Amygdala (tissue), 56 donors: ENCODE results near the gene MIEF2.

ENCODE experiments used
- DNase-seq, 56 donors: peaks; one replicate each; lab custom pipeline; 2025; lab: John Stamatoyannopoulos, UW

Gene MIEF2

GRCh38 chr17:18233803-18234518 lies 26.5 kb upstream of the MIEF2 start:
- no peak for DNase-seq

GRCh38 chr17:18234853-18235380 lies 25.5 kb upstream of the MIEF2 start:
- DNase-seq, result no peak

GRCh38 chr17:18235743-18236256 lies 24.7 kb upstream of the MIEF2 start:
- no peak for DNase-seq

GRCh38 chr17:18236494-18236893 lies 24.0 kb upstream of the MIEF2 start:
- no peak for DNase-seq

GRCh38 chr17:18237461-18237860 lies 23.0 kb upstream of the MIEF2 start:
- DNase-seq, result no peak

GRCh38 chr17:18238299-18238698 lies 22.2 kb upstream of the MIEF2 start:
- DNase-seq, result no peak

- no peak for DNase-seq
Measured at GRCh38 chr17:18240449-18240848, 20.0 kb upstream of the MIEF2 start.

- no peak for DNase-seq
Measured at GRCh38 chr17:18241229-18241871, 19.1 kb upstream of the MIEF2 start.

- DNase-seq, result no peak
Measured at GRCh38 chr17:18245038-18245776, 15.3 kb upstream of the MIEF2 start.

- no peak for DNase-seq
Measured at GRCh38 chr17:18246109-18246725, 14.2 kb upstream of the MIEF2 start.

- DNase-seq, result peak in 2 of 56 donors; percentile 48 to 57
Measured at GRCh38 chr17:18246880-18247612, 13.4 kb upstream of the MIEF2 start.

GRCh38 chr17:18247613-18248001 lies 12.9 kb upstream of the MIEF2 start:
- peak in 25 of 56 donors; percentile 11 to 72 (median 49) for DNase-seq

- peak in 40 of 56 donors; percentile 21 to 74 (median 46) for DNase-seq
Measured at GRCh38 chr17:18248300-18248731, 12.1 kb upstream of the MIEF2 start.

- DNase-seq, result no peak
Measured at GRCh38 chr17:18248811-18249210, 11.7 kb upstream of the MIEF2 start.

- DNase-seq, result no peak
Measured at GRCh38 chr17:18250259-18250658, 10.2 kb upstream of the MIEF2 start.

- no peak for DNase-seq
Measured at GRCh38 chr17:18250708-18251107, 9.8 kb upstream of the MIEF2 start.

- DNase-seq, result no peak
Measured at GRCh38 chr17:18251204-18251603, 9.3 kb upstream of the MIEF2 start.

- DNase-seq, result no peak
Measured at GRCh38 chr17:18252160-18252559, 8.3 kb upstream of the MIEF2 start.

GRCh38 chr17:18253187-18253884 lies 7.1 kb upstream of the MIEF2 start:
- no peak for DNase-seq
